SH-SY5Y (cell line): ENCODE measurements around the gene MFAP5.

Experiments used
- GATA2 ChIP-seq: IDR thresholded peaks from 2 replicates; pipeline ENCODE4 v1.6.1; 2011; ENCODE audit warnings: mild to moderate bottlenecking, low read depth, low read length
- GATA3 ChIP-seq: IDR thresholded peaks from 2 replicates; pipeline ENCODE4 v1.6.1; 2011; ENCODE audit warnings: low read depth, mild to moderate bottlenecking, low read length, moderate library complexity

DNA sequence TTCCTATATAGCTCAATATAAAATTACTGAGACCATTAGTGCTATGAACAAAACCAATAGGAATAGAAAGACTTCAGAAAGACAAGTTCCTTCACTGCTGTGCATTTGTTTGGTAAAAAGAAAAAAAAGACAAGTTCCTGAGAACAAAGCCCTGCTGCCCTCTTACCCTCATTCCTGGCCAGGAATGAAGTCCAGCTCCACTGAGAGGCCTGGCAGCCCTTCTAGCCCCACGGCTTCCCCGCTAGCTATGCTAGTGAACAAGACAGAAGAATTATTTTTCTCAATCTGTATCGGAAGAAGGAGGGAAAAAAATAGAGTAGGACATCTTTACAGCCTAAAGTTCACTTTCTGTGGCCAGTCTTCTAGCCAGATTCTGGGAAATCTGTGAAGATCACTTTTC is 1.6 kb downstream of the MFAP5 start:
- no peak for TF ChIP-seq GATA2
- no peak for TF ChIP-seq GATA3
